HUES6 (cell line): ENCODE results near the gene KLHL28.
A peak's percentile ranks its signal among the peaks of the same experiment; 100 is the strongest.

Source experiments
- H3K27ac ChIP-seq: 2 replicates; pipeline ENCODE4 v1.7.0; 2013; ENCODE audit warnings: low read depth, mild to moderate bottlenecking, low read length, inconsistent platforms
- H3K27me3 ChIP-seq: 2 replicates; pipeline ENCODE4 v1.6.1; 2013; ENCODE audit warnings: low read length; ENCODE audit not compliant: control insufficient read depth, insufficient read depth
- H3K36me3 ChIP-seq: 2 replicates; pipeline ENCODE4 v1.6.1; 2013; ENCODE audit warnings: low read length; ENCODE audit not compliant: control insufficient read depth, insufficient read depth
- H3K4me1 ChIP-seq: 2 replicates; pipeline ENCODE4 v1.6.1; 2013; ENCODE audit warnings: low read length; ENCODE audit not compliant: control insufficient read depth, insufficient read depth
- H3K4me3 ChIP-seq: 2 replicates; pipeline ENCODE4 v1.5.1; 2013; ENCODE audit warnings: low read depth, low read length
- H3K9ac ChIP-seq: one replicate; pipeline ENCODE4 v1.6.1; 2013; ENCODE audit warnings: mild to moderate bottlenecking, low read length
- H3K9me3 ChIP-seq: 2 replicates; pipeline ENCODE4 v1.6.1; 2013; ENCODE audit warnings: low read depth, low read length; ENCODE audit not compliant: control insufficient read depth, insufficient read depth

The KLHL28 gene

GRCh38 chr14:44940211-44940610 lies 21.5 kb downstream of the KLHL28 start:
- Histone ChIP-seq H3K27me3 (no peaks in the 10 kb centered on the region), H3K9me3 (0 out of 2 replicates have a peak, but pooled peaks cover 8% of the 10 kb centered on the region), H3K36me3 (peaks cover 29% of the 10 kb centered on the region), H3K27ac (no peak overlapping the region), H3K4me3 (no peak overlapping the region), H3K9ac (no peak overlapping the region), H3K4me1 (no peaks in the 10 kb centered on the region)

- Histone ChIP-seq H3K9ac (no peak overlapping the region), H3K9me3 (0 out of 2 replicates have a peak, but pooled peaks cover 8% of the 10 kb centered on the region), H3K27ac (no peak overlapping the region), H3K36me3 (peaks cover 24% of the 10 kb centered on the region), H3K4me1 (no peaks in the 10 kb centered on the region), H3K27me3 (no peaks in the 10 kb centered on the region), H3K4me3 (no peak overlapping the region)
These were observed 24.2 kb downstream of the KLHL28 start for GRCh38 chr14:44937547-44937946.

- Histone ChIP-seq H3K9me3 (0 out of 2 replicates have a peak, but pooled peaks cover 8% of the 10 kb centered on the region), H3K27ac (no peak overlapping the region), H3K4me3 (no peak overlapping the region), H3K4me1 (no peaks in the 10 kb centered on the region), H3K27me3 (no peaks in the 10 kb centered on the region), H3K9ac (no peak overlapping the region), H3K36me3 (peaks cover 18% of the 10 kb centered on the region)
These were observed 26.6 kb downstream of the KLHL28 start for GRCh38 chr14:44935155-44935554.

GRCh38 chr14:44928793-44929192 lies 33.0 kb downstream of the KLHL28 start:
- no peaks in the 10 kb centered on the region for H3K4me1 ChIP-seq
- H3K36me3 ChIP-seq, result peaks cover 3% of the 10 kb centered on the region; the same call in 1 of the 2 replicates
- no peaks in the 10 kb centered on the region for H3K9me3 ChIP-seq
- H3K9ac ChIP-seq, result no peak overlapping the region
- H3K4me3 ChIP-seq, result no peak overlapping the region
- no peak overlapping the region for H3K27ac ChIP-seq
- H3K27me3 ChIP-seq, result no peaks in the 10 kb centered on the region

- Histone ChIP-seq H3K4me1 (0 out of 2 replicates have a peak, but pooled peaks cover 11% of the 10 kb centered on the region), H3K36me3 (no peaks in the 10 kb centered on the region), H3K9me3 (no peaks in the 10 kb centered on the region), H3K27me3 (peaks cover 7% of the 10 kb centered on the region; the same call in 1 of the 2 replicates), H3K9ac (no peak overlapping the region), H3K4me3 (no peak overlapping the region), H3K27ac (no peak overlapping the region)
These were observed 46.9 kb downstream of the KLHL28 start for GRCh38 chr14:44914849-44915248.

- Histone ChIP-seq H3K9me3 (no peaks in the 10 kb centered on the region), H3K4me3 (peak overlapping the region; percentile 41; the same call in 1 of the 2 replicates), H3K9ac (no peak overlapping the region), H3K27ac (no peak overlapping the region), H3K27me3 (peaks cover 7% of the 10 kb centered on the region; the same call in 1 of the 2 replicates), H3K36me3 (no peaks in the 10 kb centered on the region), H3K4me1 (0 out of 2 replicates have a peak, but pooled peaks cover 11% of the 10 kb centered on the region)
These were observed 49.5 kb downstream of the KLHL28 start for GRCh38 chr14:44912041-44912869.

- Histone ChIP-seq H3K9me3 (no peaks in the 10 kb centered on the region), H3K27ac (no peak overlapping the region), H3K9ac (no peak overlapping the region), H3K4me1 (0 out of 2 replicates have a peak, but pooled peaks cover 11% of the 10 kb centered on the region), H3K4me3 (no peak overlapping the region), H3K36me3 (no peaks in the 10 kb centered on the region), H3K27me3 (peaks cover 7% of the 10 kb centered on the region; the same call in 1 of the 2 replicates)
These were observed 50.9 kb downstream of the KLHL28 start for GRCh38 chr14:44910821-44911220.

- H3K36me3 ChIP-seq, result 0 out of 2 replicates have a peak, but pooled peaks cover 5% of the 10 kb centered on the region
- peaks cover 3% of the 10 kb centered on the region; the same call in 1 of the 2 replicates for H3K4me1 ChIP-seq
- H3K27ac ChIP-seq, result no peak overlapping the region
- no peak overlapping the region for H3K9ac ChIP-seq
- no peaks in the 10 kb centered on the region for H3K27me3 ChIP-seq
- no peaks in the 10 kb centered on the region for H3K9me3 ChIP-seq
- H3K4me3 ChIP-seq, result no peak overlapping the region
These were observed 60.1 kb downstream of the KLHL28 start for GRCh38 chr14:44901696-44902095.

- Histone ChIP-seq H3K4me3 (peak overlapping the region; percentile 73), H3K9ac (no peak overlapping the region), H3K9me3 (no peaks in the 10 kb centered on the region), H3K4me1 (peaks cover 3% of the 10 kb centered on the region; the same call in 1 of the 2 replicates), H3K27ac (no peak overlapping the region), H3K36me3 (no peaks in the 10 kb centered on the region), H3K27me3 (no peaks in the 10 kb centered on the region)
These were observed 63.2 kb downstream of the KLHL28 start for GRCh38 chr14:44898551-44898950.

- Histone ChIP-seq H3K36me3 (no peaks in the 10 kb centered on the region), H3K9ac (peak overlapping the region; percentile 65), H3K4me3 (peak overlapping the region; percentile 73), H3K27ac (peak overlapping the region; percentile 61; the same call in 1 of the 2 replicates), H3K27me3 (no peaks in the 10 kb centered on the region), H3K9me3 (no peaks in the 10 kb centered on the region), H3K4me1 (peaks cover 3% of the 10 kb centered on the region; the same call in 1 of the 2 replicates)
These were observed 63.9 kb downstream of the KLHL28 start for GRCh38 chr14:44897845-44898151.
